ENCODE measurements around the gene WNT16. TPM values are rescaled to one million over a fixed set of nuclear protein-coding genes. Genes with fewer than 3 reads are reported as not detected.

The WNT16 gene
- total RNA-seq, 4 donors from 2014 or later: not detected

DNA sequence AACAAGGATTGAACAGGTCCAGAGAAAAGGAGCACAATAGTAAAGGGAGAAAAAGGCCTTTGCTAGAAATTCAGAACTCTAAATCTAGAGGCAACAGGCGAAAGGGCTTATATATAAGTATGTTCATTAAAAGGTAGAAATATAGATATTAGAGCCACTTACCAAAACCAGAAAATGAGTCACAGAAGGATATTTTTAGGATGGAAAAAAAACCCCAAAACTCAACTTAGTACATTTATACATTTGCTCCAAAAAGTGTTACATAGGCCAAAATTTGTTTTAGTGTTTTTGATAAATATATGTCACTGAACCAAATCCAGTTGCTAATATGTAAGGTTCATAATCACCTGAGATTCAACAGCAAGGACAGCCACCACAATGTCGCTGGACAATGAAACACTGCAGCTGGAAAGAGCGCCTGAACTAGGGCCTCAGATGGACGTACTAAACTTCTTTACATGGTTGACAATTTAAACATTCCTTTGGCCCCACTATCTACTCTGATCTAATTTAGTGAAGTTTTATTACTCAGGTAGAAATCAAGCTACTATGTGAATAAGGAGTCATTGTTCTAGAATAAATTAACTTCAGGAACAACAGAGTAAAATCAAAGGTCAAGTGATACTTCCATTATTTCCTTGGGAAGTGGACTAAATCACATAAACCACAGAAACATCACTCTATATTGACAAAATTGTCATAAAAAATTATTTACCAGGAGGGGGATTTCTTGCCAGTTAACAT, 56.4 kb downstream of the WNT16 start:
- no peak for TF ChIP-seq CTCF (IDR thresholded peaks at IDR 0.05; ENCODE audit: low read depth)

- TF ChIP-seq CTCF (IDR thresholded peaks at IDR 0.05; ENCODE audit: low read depth): no peak
Observed at GRCh38 chr7:121385800-121386179, 57.0 kb downstream of the WNT16 start.

DNA sequence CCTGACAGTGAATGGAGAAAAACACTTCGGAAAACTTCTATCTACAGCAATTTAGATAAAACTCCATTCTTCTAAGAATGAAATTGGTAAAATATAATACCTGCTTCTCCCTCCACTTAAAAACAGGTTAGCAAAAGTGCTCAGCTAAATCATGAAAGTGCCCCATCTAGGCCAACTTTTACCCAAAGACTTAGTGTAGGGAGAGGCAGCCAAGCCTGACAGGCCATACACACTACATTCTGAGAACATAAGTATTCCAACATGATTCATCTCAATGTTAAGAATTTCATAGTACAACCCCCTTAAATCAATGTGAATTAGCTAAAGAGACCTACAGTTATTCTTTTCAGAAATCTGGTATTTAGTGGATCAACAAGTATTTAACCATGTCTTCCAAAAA, 60.1 kb downstream of the WNT16 start:
- no peak for TF ChIP-seq CTCF (IDR thresholded peaks at IDR 0.05; ENCODE audit: low read depth)

DNA sequence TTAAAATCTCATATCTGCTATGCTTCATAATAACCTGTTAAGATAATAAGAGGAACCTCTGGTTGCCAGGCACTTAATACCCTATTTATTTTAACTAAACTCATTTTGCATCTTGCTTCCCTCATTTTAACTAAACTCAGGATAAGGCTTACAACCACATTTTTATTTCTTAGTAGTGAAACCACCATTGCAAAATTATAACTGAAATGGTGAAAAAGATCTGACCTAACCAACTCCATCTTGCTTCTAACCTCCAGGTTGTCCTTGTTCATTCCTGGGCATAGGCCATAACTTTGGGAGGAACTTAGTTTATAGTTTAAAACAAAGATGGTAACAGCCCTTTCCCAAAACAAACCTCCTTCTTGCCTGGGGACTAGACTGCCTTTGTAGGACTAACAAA, 61.3 kb downstream of the WNT16 start:
- no peak for TF ChIP-seq CTCF (IDR thresholded peaks at IDR 0.05; ENCODE audit: low read depth)

- TF ChIP-seq CTCF (IDR thresholded peaks at IDR 0.05; ENCODE audit: low read depth): no peak
Observed at GRCh38 chr7:121390617-121391016, 61.8 kb downstream of the WNT16 start.

Other genes with a start within 250 kb of the WNT16 start
- 10 to 100 TPM; 29.6 to 54.0 (median 41.1) TPM for gene FAM3C, start 67.3 kb downstream of the WNT16 start, total RNA-seq

Data from subcutaneous adipose tissue (tissue), 4 donors.